Liver (tissue), 3 donors: ENCODE results near the gene SEMA3C.

Experiments used
- GABPA ChIP-seq, 2 donors: IDR thresholded peaks in 1 of 2; conservative IDR thresholded peaks in 1 of 2; 2 replicates each; pipeline ENCODE4 v1.6.1; 2016; ENCODE audit warnings: antibody characterized with exemption in 2 of 2, mild to moderate bottlenecking in 1 of 2, moderate library complexity in 1 of 2
- TF ChIP-seq, protein P1 (sequence below): fragments of 150-350 bp; IDR thresholded peaks from 2 replicates; pipeline ENCODE4 v1.5.1; 2017; ENCODE audit warnings: improper control_type of control experiment, low read depth, low read length; ENCODE audit not compliant: missing input control
- donor health status: healthy.
- donor health status: healthy.

GRCh38 chr7:80770675-80771081 is 148.2 kb downstream of the SEMA3C start:
- TF ChIP-seq, protein P1, sequence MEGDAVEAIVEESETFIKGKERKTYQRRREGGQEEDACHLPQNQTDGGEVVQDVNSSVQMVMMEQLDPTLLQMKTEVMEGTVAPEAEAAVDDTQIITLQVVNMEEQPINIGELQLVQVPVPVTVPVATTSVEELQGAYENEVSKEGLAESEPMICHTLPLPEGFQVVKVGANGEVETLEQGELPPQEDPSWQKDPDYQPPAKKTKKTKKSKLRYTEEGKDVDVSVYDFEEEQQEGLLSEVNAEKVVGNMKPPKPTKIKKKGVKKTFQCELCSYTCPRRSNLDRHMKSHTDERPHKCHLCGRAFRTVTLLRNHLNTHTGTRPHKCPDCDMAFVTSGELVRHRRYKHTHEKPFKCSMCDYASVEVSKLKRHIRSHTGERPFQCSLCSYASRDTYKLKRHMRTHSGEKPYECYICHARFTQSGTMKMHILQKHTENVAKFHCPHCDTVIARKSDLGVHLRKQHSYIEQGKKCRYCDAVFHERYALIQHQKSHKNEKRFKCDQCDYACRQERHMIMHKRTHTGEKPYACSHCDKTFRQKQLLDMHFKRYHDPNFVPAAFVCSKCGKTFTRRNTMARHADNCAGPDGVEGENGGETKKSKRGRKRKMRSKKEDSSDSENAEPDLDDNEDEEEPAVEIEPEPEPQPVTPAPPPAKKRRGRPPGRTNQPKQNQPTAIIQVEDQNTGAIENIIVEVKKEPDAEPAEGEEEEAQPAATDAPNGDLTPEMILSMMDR = no peak
- TF ChIP-seq GABPA (IDR thresholded peaks at IDR 0.05 in 1 of 2, conservative IDR thresholded peaks at IDR 0.05 in 1 of 2) = no peak
